Measurements from ENCODE around the gene RPL39L. TPM values are rescaled to one million over a fixed set of nuclear protein-coding genes. Genes with fewer than 3 reads are reported as not detected.

The RPL39L gene
- total RNA-seq, 2 donors from 2014 or later, result 11.9 to 12.7 TPM

- no peak for TF ChIP-seq CTCF (IDR thresholded peaks at IDR 0.05)
- Histone ChIP-seq H3K4me1 (peaks cover 0 to 46% of the 10 kb centered on the region in 2 donors), H3K4me3 (peak overlapping the region in 1 of 2 donors; percentile 27), H3K27ac (peak overlapping the region; percentile 61 to 66), H3K36me3 (no peaks in the 10 kb centered on the region), H3K27me3 (no peaks in the 10 kb centered on the region), H3K9me3 (peaks cover 0 to 13% of the 10 kb centered on the region in 2 donors)
- DNase-seq (ENCODE audit: low spot score), result peak; percentile 81
Observed at GRCh38 chr3:187101184-187102072, 37.9 kb downstream of the RPL39L start.

GRCh38 chr3:187098923-187099512, 40.3 kb downstream of the RPL39L start:
- no peak for TF ChIP-seq CTCF (IDR thresholded peaks at IDR 0.05)
- H3K4me1 ChIP-seq, result peaks cover 0 to 25% of the 10 kb centered on the region in 2 donors

GRCh38 chr3:187093320-187093719, 46.0 kb downstream of the RPL39L start:
- no peak for TF ChIP-seq CTCF (IDR thresholded peaks at IDR 0.05)
- H3K9me3 ChIP-seq, result peaks cover 0 to 36% of the 10 kb centered on the region in 2 donors
- H3K4me3 ChIP-seq, result no peak overlapping the region
- no peak for DNase-seq (ENCODE audit: low spot score)
- H3K27me3 ChIP-seq, result no peaks in the 10 kb centered on the region
- no peaks in the 10 kb centered on the region for H3K4me1 ChIP-seq
- H3K36me3 ChIP-seq, result no peaks in the 10 kb centered on the region
- no peak overlapping the region for H3K27ac ChIP-seq

More at GRCh38 chr3:187098923-187099512, 40.3 kb downstream of the RPL39L start:
- H3K36me3 ChIP-seq, result no peaks in the 10 kb centered on the region
- no peak overlapping the region for H3K4me3 ChIP-seq
- no peaks in the 10 kb centered on the region for H3K27me3 ChIP-seq
- peaks cover 0 to 16% of the 10 kb centered on the region in 2 donors for H3K9me3 ChIP-seq
- DNase-seq (ENCODE audit: low spot score), result no peak
- no peak overlapping the region for H3K27ac ChIP-seq

GRCh38 chr3:187088701-187089100, 50.6 kb downstream of the RPL39L start:
- Histone ChIP-seq H3K9me3 (peaks cover 0 to 38% of the 10 kb centered on the region in 2 donors), H3K4me3 (no peak overlapping the region), H3K27me3 (no peaks in the 10 kb centered on the region), H3K4me1 (peaks cover 0 to 8% of the 10 kb centered on the region in 2 donors), H3K27ac (no peak overlapping the region), H3K36me3 (no peaks in the 10 kb centered on the region)
- TF ChIP-seq CTCF (IDR thresholded peaks at IDR 0.05), result no peak
- no peak for DNase-seq (ENCODE audit: low spot score)

GRCh38 chr3:187086831-187087230, 52.5 kb downstream of the RPL39L start:
- H3K27me3 ChIP-seq, result no peaks in the 10 kb centered on the region
- H3K9me3 ChIP-seq, result peaks cover 0 to 32% of the 10 kb centered on the region in 2 donors
- H3K4me1 ChIP-seq, result peaks cover 0 to 8% of the 10 kb centered on the region in 2 donors
- H3K4me3 ChIP-seq, result no peak overlapping the region
- no peak for DNase-seq (ENCODE audit: low spot score)
- no peak for TF ChIP-seq CTCF (IDR thresholded peaks at IDR 0.05)
- H3K36me3 ChIP-seq, result no peaks in the 10 kb centered on the region
- H3K27ac ChIP-seq, result no peak overlapping the region

Measured in right atrium auricular region (tissue), 2 donors.